HG02798 (cell line): ENCODE data around the gene SDF2.

Experiments
- ATAC-seq: cut with Tn5 transposase; IDR thresholded peaks from one replicate; pipeline ENCODE4 v1.9.1; 2021; ENCODE audit warnings: mild to moderate bottlenecking; ENCODE audit not compliant: unreplicated experiment, poor library complexity

SDF2 gene, protein sequence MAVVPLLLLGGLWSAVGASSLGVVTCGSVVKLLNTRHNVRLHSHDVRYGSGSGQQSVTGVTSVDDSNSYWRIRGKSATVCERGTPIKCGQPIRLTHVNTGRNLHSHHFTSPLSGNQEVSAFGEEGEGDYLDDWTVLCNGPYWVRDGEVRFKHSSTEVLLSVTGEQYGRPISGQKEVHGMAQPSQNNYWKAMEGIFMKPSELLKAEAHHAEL

DNA sequence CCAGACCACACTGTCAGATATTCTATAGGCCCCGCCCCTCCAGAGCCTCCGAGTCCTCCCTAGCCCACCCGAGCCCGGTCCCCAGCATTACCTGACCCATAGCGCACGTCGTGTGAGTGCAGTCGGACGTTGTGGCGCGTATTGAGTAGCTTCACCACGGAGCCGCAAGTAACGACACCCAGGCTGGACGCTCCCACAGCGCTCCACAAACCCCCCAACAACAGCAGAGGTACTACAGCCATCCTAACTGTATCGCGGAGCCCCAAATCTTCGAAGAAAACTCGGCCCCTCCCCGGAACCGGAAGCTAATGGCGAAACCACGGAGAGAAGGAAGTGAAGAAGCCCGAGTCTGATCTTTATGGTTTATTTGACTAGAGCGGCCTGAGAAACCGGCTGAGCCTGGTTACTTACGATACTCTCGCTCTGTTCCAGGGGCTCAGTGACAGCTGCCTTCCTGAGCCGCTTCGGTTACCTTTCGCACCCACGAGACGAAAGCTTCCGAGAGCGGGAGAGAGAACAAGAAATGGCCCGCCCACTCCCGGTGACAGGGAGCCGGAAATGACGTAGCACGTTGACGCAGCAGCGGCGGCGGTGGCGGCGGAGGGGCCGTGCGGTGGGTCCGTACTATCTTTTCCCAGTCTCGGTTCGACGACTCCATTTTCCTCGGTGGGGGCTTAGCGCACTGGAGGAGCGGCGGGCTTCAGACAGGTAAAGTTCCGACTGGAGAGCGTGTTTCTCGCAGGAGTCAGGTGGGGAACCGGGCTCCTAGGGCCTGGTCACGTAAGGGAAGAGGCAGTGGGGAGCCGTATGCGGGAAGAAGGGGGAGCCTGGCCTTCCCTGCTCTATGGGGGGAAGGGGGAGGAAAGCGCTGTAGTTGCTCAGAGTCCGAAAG, at the start of gene SDF2, which contains the start of gene SUPT6H:
SDF2 (minus strand) TSS at position 272 of the 892 bp plus-strand sequence; CDS start at position 242, 30 bp downstream.
SUPT6H (plus strand) TSS at position 571 of the 892 bp plus-strand sequence. CDS start 11,197 bp downstream, outside the sequence.
- peak; percentile 96 for ATAC-seq

DNA sequence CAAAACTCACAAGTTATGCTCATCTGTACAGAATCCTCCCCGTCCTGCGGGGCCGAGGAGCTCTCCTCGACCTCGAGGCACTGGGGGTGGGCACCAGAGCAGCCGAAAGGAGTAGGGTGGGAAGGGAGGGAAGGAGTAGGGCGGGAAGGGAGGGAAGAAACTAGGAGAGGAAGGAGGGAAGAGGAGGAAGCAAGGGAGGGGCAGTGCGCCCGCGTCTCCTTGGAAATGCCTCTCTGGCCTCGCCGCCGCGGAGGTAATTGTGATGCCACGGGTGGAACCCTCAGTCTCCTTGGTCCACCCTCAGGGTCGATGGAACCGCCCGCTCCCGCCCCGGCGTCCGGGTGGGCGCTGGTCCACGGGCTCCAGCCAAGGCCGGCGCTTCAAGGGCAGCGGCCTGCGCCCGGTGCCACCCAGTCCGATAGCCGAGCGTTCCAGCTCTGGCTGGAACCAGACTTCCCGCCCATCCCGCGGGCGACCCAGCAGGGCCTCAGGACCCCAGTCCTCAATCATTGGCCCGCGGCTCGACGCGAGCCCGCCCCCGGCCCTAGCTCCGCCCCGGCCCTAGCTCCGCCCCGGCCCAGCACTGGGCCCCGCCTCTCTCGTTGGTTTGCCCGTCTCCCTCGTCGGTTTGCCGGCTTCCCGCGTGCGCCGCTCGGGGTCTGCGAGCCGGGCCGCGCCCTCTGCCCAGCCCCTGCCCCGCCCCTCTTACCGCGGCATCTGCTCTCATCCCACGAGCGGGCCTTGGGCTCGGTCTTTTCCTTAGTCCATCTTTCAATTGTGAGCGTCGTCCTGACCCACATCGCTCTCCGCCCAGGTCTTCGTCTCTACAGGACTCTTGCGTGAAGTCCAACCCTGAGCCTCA, 49.4 kb upstream of the SDF2 start:
- peak; percentile 88 for ATAC-seq

DNA sequence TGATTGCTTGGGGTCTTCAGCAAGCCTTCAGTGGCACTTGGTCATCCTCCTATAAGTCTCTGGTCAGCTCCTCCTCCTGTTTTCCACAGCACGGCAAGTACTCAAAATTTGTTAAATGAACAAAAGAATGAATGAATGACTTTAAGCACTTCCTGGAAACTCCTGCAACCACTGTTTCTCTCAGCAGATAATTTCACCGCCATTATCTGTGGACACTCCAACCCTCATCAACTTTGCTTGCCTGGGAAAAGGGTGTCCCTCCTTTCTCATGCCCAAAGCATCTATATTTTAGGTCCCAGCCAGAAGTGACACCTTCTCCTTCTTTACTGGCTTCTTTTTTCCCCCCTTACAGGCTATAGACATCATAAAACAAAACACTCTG, 45.6 kb upstream of the SDF2 start:
- ATAC-seq, result no peak

DNA sequence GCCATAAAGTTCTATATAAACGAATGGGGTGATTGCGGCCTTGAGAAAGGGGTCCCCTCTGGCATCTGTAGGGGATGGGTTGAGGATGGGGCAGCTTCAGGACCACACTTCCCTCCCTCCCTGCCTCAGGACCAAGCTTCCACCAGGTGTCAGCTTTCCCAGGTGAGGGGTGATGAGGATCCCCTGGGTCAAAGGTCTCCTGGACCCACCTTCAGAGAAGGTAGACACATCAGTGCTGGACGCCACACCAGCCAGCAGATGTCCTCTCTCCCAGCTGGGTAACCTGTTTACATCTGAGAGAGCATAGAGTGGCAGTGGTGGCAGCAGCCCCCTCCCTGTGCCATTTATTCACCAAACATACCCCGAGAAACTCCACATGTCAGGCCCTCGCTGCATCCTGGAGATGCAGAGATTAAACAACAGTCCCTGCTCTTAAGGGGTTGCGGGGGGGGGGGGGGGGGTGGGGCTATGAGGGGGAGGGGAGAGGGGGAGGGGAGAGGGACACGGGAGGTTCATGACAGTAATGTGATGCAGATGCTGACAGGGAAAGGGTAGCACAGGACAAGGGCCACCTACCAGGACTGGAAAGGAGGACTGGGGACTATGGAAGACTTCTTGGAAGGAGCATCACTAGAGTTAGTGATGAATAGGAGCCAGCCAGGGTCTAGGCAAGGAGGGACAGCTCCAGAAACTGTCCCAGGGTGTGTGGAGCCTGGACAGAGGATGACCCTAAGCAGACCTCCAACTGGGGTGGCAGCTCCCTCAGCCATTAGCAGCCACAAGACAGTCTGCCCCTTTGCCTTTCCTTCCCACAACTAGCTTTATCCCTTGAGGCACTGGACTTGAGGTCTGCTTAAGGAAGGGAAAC, 45.0 kb upstream of the SDF2 start:
- ATAC-seq, result no peak

DNA sequence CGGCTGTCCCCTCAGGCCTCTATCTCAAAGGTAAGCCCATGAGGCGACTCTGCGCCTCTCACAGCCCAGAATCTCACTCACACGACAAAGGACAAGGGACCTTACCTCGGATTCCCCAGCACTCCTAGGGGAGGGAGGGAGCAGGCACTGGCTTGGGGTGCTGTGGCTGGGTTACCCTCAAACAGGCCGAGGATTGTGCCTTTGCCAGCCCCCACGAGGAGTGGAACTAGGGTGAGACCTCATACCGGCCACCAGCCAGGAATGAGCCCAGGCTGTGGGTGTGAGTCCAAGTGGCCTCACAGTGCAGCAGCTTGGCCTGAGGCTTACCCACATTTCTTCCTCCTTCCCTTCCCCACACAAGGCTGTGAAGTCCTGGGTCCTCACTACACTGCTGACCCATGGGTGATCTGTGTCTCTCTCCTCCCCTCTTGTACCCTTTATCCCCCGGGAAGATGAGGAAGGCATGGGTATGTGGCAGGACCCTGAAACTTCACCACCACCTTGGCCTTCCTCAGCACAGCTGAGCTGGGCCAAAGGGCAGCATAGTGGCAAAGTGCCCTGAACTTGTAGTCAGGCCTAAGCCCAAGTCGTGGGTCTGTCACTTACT, 44.1 kb upstream of the SDF2 start:
- ATAC-seq, result no peak

DNA sequence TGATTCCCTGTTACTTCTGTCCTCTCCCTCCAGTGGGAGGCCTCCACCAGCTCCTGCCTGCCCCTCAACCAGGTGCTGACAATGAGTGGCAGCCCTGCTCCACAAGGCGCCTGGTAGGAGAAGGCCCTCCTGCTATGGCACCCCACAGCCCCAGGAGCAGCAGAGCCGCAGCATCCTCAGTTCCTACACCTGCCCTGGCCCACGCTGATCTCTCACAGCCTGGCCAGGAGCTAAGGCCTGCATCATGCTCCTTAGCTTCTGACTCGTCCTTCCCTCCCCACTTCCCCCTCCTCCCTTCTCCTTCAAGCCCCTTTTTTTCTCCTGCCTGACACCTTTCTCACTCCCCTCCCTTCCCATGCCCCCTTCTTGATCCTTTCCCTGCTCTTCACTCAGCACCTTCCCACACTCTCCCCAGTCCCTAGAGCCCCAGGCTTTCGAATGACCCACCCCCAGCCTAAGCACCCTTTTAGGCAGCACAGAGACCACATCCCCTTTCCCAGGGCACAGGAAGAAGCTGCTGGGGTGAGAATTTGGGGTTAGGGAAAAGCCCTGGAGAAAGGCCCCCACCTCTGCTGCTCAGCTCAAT, 43.5 kb upstream of the SDF2 start:
- no peak for ATAC-seq

DNA sequence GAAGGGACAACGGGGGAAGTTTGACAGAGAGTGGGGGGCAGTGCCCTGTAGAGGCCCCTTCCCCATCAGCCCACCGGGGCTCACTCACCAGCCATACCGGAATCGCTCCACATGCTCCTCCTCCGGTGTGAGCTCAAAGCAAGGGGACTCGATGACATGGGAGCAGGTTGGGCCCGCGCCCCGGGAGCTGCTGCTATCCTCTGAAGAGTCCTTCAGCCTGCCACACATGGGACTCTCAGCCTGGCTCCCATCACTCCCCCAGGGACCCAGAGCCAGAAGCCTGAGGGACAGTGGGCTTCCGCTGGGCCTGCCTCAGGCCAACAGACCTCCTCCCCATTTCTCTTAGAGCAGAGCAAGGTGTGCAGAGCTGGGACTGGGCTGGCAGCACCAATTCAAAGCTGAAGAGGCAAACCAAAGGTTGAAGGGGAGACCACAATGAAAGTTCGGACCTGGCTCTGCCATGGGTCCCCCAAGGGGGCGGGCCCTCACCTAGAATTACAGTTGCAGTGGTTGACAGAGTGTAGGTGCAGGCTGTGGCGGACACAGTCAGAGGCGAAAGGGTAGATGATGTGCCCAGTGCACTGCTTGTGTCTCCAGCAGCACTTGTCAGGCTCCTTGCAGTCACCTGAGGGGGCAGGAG, 42.6 kb upstream of the SDF2 start:
- ATAC-seq, result no peak

DNA sequence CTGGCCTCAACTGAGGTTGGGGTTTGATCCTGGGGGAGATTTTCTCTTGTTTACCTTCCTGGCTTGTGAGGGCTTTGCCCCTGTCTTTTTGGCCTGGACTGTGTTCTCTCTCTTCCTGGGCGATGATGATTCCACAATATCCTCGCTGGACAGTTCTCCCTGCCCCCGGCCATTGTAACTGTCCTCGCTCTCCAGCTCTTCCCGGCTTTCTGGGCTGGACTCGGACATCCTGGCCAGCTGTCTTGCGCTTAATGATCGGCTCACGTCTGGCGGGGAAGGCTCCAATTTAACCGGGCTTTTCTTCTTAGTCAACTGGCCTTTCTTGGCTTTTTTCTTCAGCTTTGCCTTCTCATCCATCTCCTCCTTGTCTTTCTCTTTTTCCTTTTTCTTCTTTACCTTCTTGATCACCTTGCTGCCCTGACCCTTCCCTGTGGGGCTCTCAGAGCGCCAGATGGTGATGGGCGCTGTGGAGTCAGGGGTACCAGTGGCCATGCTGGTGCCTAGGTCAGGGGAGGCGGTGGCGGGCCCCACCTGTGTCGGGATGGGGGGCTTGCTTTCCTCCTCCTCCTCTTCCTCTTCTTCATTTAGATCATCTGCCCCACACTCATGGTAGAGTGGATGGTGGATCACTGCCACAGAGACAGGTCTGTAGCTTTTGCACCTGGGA, 42.0 kb upstream of the SDF2 start:
- no peak for ATAC-seq

DNA sequence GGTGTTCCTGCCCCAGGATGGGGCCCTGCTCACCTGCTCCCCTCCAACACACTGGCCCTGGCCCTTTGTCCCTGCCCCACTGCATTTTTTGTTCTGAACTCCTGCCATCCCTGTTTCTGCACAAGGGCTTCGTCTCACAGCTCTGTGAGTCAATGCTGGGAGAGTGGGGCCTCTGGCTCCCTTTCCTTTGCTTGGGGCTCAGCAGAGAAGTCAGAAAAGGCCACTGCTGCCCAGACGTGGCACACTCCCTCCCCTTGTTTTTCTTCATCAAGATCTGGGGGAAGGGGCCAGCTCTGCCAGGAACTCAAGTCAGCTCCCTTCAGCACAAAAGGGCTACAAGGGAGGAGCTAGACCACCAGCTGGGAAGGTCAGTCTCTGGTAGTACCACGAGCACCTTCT, 41.0 kb upstream of the SDF2 start:
- no peak for ATAC-seq

DNA sequence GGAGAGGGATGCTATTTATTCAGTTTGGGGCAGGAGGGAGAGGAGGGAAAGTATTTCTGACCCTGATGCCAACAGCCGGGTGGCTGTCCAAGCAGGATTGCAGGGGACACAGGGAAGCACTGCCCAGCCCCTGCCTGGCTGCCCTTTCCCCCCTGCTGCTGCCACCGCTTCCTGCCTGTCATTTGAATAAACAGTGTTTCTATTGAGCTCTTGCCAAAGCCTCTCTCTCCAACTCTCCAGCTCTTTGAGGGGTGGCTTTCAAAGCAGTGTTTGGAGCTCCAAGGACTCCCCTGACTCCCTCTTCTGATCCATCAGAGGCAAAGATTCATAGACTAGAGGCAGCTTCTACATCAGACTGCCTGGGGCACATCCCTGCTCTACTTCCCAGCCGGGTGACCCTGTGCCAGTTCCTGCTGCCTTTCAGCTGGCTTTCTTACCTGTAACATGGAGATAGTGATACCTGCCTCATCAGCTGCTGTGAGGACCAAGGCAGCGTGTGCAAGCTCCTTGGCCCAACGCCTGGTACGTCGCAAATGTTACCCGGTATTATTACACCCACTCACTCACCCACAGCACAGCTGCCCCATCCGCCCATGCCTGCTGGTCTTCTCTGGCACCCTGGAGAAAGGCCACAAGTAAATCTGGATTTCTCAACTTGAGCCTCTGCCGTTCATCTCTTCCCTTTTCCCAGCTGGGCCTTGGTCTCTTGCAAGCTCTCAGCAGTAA, 40.5 kb upstream of the SDF2 start:
- ATAC-seq, result no peak

DNA sequence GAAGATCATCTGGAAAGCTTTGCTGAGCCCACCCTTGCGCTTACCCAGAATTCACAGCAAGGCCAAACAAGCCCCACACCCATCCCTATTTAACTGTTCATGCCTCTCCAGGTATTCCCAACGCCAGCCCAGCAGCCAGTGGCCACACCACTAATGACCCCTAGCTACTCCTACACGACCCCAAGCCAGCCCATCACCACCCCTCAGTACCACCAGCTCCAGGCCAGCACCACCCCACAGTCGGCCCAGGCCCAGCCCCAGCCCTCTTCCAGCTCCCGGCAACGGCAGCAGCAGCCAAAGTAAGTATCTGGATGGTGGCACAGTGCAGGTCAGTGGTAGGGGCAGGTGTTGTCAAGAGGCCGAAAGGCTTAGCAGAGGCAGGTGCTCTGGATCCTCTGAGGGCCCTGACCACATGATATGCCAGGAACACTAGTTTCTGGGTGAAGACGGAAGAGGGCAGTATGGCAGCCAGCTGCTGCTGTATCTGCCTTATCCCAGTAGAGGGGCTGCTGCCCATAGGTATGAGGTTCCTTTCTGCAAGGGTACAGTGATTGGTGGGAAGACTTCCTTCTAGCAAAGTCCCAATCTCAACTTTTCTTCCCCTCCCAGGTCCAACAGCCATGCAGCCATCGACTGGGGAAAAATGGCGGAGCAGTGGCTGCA, 39.3 kb upstream of the SDF2 start:
- ATAC-seq, result no peak

DNA sequence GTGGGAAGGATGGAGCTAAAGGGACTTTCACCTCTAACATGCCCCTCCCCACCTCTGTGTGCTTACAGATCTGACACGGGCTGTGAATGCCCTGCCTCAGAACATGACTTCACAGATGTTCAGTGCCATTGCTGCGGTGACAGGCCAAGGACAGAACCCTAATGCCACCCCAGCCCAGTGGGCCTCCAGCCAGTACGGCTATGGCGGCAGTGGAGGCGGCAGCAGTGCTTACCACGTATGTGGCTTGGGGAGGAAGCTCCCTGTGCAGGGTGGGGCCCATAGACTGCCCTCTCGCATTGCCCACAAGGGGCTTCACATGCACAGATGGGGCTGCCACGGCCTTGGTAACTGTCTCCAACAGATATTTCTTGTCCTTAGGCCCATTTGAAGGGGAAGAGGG, 38.6 kb upstream of the SDF2 start:
- no peak for ATAC-seq

DNA sequence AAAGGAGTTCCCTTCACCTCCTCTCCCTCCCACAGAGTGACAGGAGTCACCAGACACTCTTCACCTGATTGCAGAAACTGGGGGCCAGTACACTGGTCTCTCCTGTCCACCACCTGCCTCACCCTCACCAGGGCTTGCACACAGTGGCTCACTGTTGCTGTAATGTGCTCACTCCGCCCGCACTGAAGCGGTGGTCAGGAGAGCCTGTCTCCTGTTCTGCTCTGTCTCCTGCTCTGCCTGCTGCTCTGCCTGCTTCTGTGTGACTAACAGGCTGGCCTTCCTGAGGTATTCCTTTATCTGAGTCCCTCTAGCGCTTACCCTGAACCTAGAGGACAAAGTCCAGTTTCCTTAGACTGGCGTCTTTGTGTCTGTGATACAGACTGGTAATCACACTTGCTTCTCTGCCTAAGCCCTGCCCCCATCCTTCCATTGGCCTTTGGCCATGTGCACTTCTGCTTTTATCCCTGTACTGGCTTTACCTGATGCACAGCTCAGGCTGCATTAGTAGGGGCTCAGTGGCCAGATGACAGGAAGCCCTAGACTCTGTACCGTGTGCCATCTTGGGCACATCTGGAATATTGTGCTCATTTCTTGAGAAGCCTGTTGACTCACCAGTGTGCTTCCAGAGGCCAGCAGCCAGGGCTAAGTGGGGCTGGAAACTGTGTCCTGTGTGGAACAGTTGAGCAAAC, 36.7 kb upstream of the SDF2 start:
- ATAC-seq, result no peak

DNA sequence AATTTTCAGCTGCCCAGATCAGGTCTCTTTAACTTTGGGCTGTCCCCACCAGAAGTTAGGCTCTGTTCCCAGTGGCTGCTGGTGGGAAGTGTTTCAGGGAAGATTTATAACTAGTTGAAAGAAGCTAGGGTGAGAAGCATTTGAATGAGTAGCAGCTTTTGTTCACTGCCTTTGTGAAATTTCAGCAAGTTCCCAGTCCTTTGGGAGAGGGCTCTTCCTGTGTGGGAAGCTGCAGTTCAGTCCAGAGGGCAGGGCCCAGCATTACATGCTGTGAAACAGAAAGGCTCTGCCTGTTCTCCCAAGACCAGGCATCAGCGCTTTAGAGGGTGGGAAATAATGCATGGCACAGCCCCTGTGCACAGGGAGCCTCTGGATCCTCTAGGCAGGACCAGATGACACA, 32.2 kb upstream of the SDF2 start:
- no peak for ATAC-seq

DNA sequence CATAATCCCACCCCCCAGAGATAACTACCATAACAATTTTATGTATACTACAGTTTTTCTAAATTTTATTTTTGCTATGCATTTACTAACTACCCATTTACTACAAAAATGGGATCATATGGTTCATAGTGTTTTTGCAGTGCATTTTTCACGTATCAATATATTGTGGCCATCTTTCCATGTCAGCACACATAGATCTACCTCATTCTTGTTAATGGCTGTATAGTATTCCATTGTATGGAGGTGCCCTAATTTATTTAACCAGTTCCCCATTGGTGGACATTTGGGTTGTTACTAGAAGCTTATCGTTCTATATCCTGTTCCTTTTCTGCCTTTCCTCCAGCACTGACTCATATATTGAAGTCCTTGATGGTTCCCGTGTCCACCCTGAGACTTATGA, 27.3 kb upstream of the SDF2 start:
- ATAC-seq, result no peak

DNA sequence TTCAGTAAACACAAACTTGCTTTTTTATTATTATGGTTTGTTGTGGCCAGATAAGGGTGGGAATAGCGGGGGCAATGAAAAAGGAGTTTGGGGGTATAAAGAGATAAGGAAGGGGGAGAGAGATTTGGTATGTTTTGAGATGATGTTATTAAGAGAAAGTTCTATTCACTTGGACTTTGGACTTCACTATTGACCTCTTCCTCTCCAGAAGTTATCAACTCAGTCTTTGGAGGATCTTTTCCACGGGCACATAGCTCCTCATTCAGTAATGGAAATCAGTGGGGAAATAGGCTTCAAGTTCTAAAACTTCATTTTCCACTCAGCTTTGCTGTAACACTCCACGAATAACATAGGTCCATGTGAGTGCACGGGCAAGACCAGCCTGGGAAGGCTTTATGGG, 26.8 kb upstream of the SDF2 start:
- ATAC-seq, result no peak
